Loucy (cell line): ENCODE results near the gene PPM1B.

ENCODE experiments used
- H2AFZ ChIP-seq: fragments of 200-600 bp; sonication (generic); 2 replicates; pipeline ENCODE4 v1.6.0; 2016; ENCODE audit warnings: antibody characterized with exemption, mild to moderate bottlenecking, low read length, moderate library complexity
- H3F3A ChIP-seq: fragments of 200-600 bp; 2 replicates; pipeline ENCODE4 v1.6.0; 2016; ENCODE audit warnings: antibody characterized with exemption, low read depth, mild to moderate bottlenecking
- H3K27me3 ChIP-seq: fragments of 200-600 bp; sonication (generic); 2 replicates; pipeline ENCODE4 v1.6.1; 2014; ENCODE audit warnings: low read length, mild to moderate bottlenecking; ENCODE audit not compliant: insufficient read depth, poor library complexity, severe bottlenecking
- H3K36me3 ChIP-seq: fragments of 200-600 bp; sonication (generic); 2 replicates; pipeline ENCODE4 v1.6.1; 2016; ENCODE audit warnings: low read length; ENCODE audit not compliant: insufficient read depth
- H3K4me1 ChIP-seq: fragments of 200-600 bp; sonication (generic); 2 replicates; pipeline ENCODE4 v1.5.1; 2014; ENCODE audit warnings: low read length, mild to moderate bottlenecking; ENCODE audit not compliant: insufficient read depth, poor library complexity, severe bottlenecking
- H3K4me2 ChIP-seq: fragments of 200-600 bp; sonication (generic); 2 replicates; pipeline ENCODE4 v1.6.0; 2014; ENCODE audit warnings: antibody characterized with exemption, low read length, low read depth, mild to moderate bottlenecking; ENCODE audit not compliant: poor library complexity, severe bottlenecking
- H3K4me3 ChIP-seq: fragments of 200-600 bp; sonication (generic); 2 replicates; pipeline ENCODE4 v1.5.1; 2014; ENCODE audit warnings: low read length, mild to moderate bottlenecking, mixed read lengths; ENCODE audit not compliant: poor library complexity, severe bottlenecking
- H3K79me2 ChIP-seq: fragments of 200-600 bp; sonication (generic); 2 replicates; pipeline ENCODE4 v1.6.1; 2014; ENCODE audit warnings: low read length; ENCODE audit not compliant: insufficient read depth
- H3K9ac ChIP-seq: fragments of 200-600 bp; sonication (generic); 2 replicates; pipeline ENCODE4 v1.6.0; 2014; ENCODE audit warnings: mild to moderate bottlenecking, low read depth, low read length, moderate library complexity; ENCODE audit not compliant: poor library complexity, severe bottlenecking
- H3K9me2 ChIP-seq: fragments of 200-600 bp; sonication (generic); replicated peaks from 2 replicates; pipeline ENCODE4 v1.6.1; 2016; ENCODE audit warnings: low read depth, low read length, mixed read lengths
- H3K9me3 ChIP-seq: fragments of 200-600 bp; sonication (generic); 2 replicates; pipeline ENCODE4 v1.6.1; 2014; ENCODE audit warnings: mild to moderate bottlenecking, antibody characterized with exemption, low read length, low read depth; ENCODE audit not compliant: insufficient read depth
- H4K20me1 ChIP-seq: fragments of 200-600 bp; sonication (generic); 2 replicates; pipeline ENCODE4 v1.6.0; 2014; ENCODE audit warnings: antibody characterized with exemption, low read length, mild to moderate bottlenecking; ENCODE audit not compliant: insufficient read depth, poor library complexity, severe bottlenecking
- CTCF ChIP-seq: fragments of 200-600 bp; sonication (generic); conservative IDR thresholded peaks from 2 replicates; pipeline ENCODE4 v1.5.1; 2014; ENCODE audit warnings: mild to moderate bottlenecking, antibody characterized with exemption, low read length
- EZH2phosphoT487 ChIP-seq: fragments of 200-600 bp; IDR thresholded peaks from 2 replicates; pipeline ENCODE4 v1.6.1; 2018; ENCODE audit warnings: antibody characterized with exemption, mild to moderate bottlenecking, moderate library complexity, borderline replicate concordance

The PPM1B gene

GRCh38 chr2:44210362-44210761 is 41.7 kb downstream of the PPM1B start:
- Histone ChIP-seq H3K4me2 (no peak overlapping the region), H3K36me3 (peaks cover 66% of the 10 kb centered on the region), H3K4me3 (no peak overlapping the region), H4K20me1 (peaks cover 54% of the 10 kb centered on the region), H3K79me2 (peaks cover 91% of the 10 kb centered on the region), H3K9me2 (no peaks in the 10 kb centered on the region), H2AFZ (no peak overlapping the region), H3K9me3 (no peaks in the 10 kb centered on the region), H3K9ac (no peak overlapping the region), H3K27me3 (no peaks in the 10 kb centered on the region), H3F3A (no peaks in the 10 kb centered on the region), H3K4me1 (no peaks in the 10 kb centered on the region)
- TF ChIP-seq CTCF (no peak), EZH2phosphoT487 (no peak)

GRCh38 chr2:44211183-44211582 is 42.5 kb downstream of the PPM1B start:
- H3K4me2 ChIP-seq, result no peak overlapping the region
- H2AFZ ChIP-seq, result no peak overlapping the region
- no peaks in the 10 kb centered on the region for H3K4me1 ChIP-seq
- H3K36me3 ChIP-seq, result peaks cover 70% of the 10 kb centered on the region
- no peaks in the 10 kb centered on the region for H3F3A ChIP-seq
- no peak overlapping the region for H3K9ac ChIP-seq
- H3K79me2 ChIP-seq, result peaks cover 89% of the 10 kb centered on the region
- H4K20me1 ChIP-seq, result peaks cover 52% of the 10 kb centered on the region
- H3K4me3 ChIP-seq, result no peak overlapping the region
- no peaks in the 10 kb centered on the region for H3K9me3 ChIP-seq
- no peaks in the 10 kb centered on the region for H3K27me3 ChIP-seq
- no peaks in the 10 kb centered on the region for H3K9me2 ChIP-seq
- TF ChIP-seq CTCF (no peak), EZH2phosphoT487 (no peak)

- Histone ChIP-seq H3K79me2 (peaks cover 83% of the 10 kb centered on the region), H4K20me1 (peaks cover 44% of the 10 kb centered on the region), H3K27me3 (no peaks in the 10 kb centered on the region), H3K9ac (no peak overlapping the region), H3K4me2 (no peak overlapping the region), H3K4me1 (no peaks in the 10 kb centered on the region), H3K9me2 (no peaks in the 10 kb centered on the region), H3K36me3 (peaks cover 65% of the 10 kb centered on the region), H3F3A (no peaks in the 10 kb centered on the region), H3K9me3 (no peaks in the 10 kb centered on the region), H2AFZ (no peak overlapping the region), H3K4me3 (no peak overlapping the region)
- TF ChIP-seq CTCF (no peak), EZH2phosphoT487 (no peak)
Observed at GRCh38 chr2:44212302-44212701, 43.6 kb downstream of the PPM1B start.
